Right lung (tissue), 5 donors: ENCODE measurements around the gene SLC30A7. TPM values are rescaled to one million over a fixed set of nuclear protein-coding genes. Genes with fewer than 3 reads are reported as not detected.
A peak's percentile ranks its signal among the peaks of the same experiment; 100 is the strongest.
"Not testable (repeated sequence)": the region's sequence is repeated elsewhere in the genome, so short reads cannot be mapped to it uniquely, and the experiment has no call there.

ENCODE experiments used
- DNase-seq, 2 donors: peaks; one replicate each; pipeline ENCODE4 v3.0.0-alpha.2; 2013
- polyA plus RNA-seq, 5 donors: library from polyadenylated mRNA; unstranded; fragments of 120-200 nt; gene quantifications; one replicate each; pipeline versions ENCODE4 v1.2.1 to v1.2.3, GENCODE V29; 2013; ENCODE audit warnings: inconsistent platforms in 1 of 5, low replicate concordance in 1 of 5; ENCODE audit not compliant: insufficient read length in 5 of 5, insufficient read depth in 1 of 5

The SLC30A7 gene
- polyA plus RNA-seq, 5 donors, result 12.9 to 23.1 (median 21.6) TPM

GRCh38 chr1:100933555-100933954 is 37.7 kb downstream of the SLC30A7 start:
- not testable (repeated sequence) for DNase-seq

GRCh38 chr1:100936194-100936967 is 40.5 kb downstream of the SLC30A7 start:
- no peak for DNase-seq

GRCh38 chr1:100941098-100941527 is 45.2 kb downstream of the SLC30A7 start:
- no peak for DNase-seq

DNA sequence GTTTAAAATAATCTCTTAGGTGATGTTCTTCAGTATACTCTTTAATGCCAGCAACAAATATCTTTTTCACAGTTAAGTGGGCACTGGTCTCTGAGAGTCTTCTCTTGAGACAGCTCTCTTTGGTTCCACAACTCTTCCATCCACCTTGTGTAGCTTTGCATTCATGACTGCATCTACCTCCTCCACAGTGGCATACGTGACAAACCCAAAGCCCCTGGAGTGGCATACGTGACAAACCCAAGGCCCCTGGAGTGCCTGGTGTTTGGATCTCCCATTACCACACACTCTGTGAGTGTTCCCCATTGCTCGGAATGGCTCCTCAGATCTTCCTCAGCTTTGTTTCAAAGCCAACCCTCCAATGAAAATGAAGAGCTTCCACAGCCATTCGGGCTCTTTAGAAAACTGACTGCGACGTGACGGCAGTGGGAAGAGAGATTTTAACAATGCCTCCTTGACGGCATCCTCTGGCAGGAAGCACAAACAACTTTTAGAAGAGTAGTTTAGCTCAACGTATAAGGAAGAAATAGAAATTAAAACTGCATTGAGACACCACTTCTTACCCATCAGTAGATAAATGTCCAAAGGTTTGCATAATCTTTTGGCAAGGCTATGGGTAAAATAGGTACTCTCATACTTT is 45.8 kb downstream of the SLC30A7 start:
- DNase-seq, result no peak

DNA sequence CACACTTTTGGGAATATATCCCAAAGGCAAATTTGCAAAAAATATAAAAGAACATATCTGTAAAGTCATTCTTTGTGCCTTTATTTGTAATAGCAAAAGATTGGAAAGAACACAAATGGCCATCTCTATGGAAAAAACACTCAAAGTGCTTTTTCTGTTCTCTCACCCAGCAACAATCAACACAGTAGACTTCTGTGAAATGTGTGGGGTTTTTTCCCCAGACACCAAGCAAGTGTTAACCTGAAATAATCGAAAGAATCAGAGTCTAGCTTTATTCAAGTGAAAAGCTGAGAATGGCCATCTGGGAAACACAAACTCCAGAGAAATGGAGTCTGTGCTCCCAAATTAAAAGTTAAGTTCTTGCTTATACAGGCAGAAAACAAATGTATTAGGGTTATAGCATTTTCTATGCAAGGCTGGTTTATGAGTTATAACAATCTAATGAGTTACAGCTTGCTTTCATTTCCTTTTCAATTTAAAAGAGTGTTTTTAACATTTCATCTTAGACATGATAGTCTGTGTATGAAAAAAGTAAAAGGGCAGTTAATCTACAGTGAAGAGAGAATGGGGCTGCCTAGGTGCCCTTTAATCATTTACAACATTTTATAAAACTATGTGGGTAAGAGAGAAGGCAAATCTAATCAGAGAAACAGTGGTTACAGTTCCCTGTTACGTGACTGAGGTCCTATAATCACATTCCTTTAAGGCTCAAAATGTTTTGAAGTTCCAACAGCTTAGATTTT is 46.6 kb downstream of the SLC30A7 start:
- no peak for DNase-seq

GRCh38 chr1:100943533-100943932 is 47.6 kb downstream of the SLC30A7 start:
- DNase-seq, result no peak

- not testable (repeated sequence) for DNase-seq
Observed at GRCh38 chr1:100946064-100946463, 50.2 kb downstream of the SLC30A7 start.

DNA sequence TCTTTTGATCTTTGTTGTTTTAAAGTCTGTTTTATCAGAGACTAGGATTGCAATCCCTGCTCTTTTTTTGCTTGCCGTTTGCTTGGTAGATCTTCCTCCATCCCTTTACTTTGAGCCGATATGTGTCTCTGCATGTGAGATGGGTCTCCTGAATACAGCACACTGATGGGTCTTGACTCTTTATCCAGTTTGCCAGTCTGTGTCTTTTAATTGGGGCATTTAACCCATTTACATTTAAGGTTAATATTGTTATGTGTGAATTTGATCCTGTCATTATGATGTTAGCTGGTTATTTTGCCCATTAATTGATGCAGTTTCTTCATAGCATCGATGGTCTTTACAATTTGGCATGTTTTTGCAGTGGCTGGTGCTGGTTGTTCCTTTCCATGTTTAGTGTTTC is 51.9 kb downstream of the SLC30A7 start:
- DNase-seq, result not testable (repeated sequence)

GRCh38 chr1:100948721-100949405 is 53.0 kb downstream of the SLC30A7 start:
- DNase-seq, result not testable (repeated sequence)

GRCh38 chr1:100949515-100950158 is 53.7 kb downstream of the SLC30A7 start:
- not testable (repeated sequence) for DNase-seq

DNA sequence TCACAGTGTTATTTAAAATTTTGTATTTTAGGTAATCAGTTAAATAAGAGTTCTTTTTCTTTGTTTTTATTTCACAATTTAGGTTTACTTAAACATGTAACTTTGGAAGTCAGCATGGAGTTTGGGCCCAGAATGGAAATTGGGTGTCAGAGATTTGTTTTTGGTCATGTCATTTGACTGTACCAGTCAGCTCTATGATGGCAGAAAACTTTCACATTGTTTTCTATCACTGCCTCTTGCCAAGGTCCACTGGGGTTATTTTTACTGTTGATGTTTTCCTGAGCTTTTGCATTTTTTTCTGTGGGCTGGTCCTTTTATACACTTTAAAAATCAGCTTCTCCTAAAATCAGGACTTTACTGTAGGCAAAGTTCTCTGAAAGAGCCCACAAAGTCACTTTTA is 54.4 kb downstream of the SLC30A7 start:
- DNase-seq, result peak; percentile 68 to 70

GRCh38 chr1:100950781-100951180 is 54.9 kb downstream of the SLC30A7 start:
- no peak for DNase-seq

- DNase-seq, result no peak
Observed at GRCh38 chr1:100952104-100952745, 56.3 kb downstream of the SLC30A7 start.

GRCh38 chr1:100952970-100953369 is 57.1 kb downstream of the SLC30A7 start:
- DNase-seq, result not testable (repeated sequence)

- DNase-seq, result no peak
Observed at GRCh38 chr1:100953960-100954730, 58.3 kb downstream of the SLC30A7 start.

DNA sequence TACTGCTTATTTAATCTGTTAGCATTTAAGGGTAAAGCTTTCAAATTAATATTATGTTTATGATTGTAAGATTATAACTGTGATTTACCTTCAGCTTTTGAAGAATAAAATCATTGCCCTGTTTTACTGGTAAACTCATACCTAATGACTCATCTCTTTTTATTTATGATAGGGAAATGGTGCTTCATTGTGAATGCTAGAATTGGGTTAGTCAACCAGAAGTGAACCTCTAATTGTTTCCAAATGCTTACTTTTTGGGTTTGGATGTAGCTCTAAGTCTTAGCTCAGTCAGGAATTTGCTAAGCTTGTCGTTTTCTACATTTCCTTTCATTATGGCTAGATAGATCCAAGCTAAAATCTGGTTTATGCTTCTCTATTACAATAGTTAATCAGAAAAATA is 59.4 kb downstream of the SLC30A7 start:
- DNase-seq, result no peak

GRCh38 chr1:100959502-100960060 is 63.7 kb downstream of the SLC30A7 start:
- no peak for DNase-seq

GRCh38 chr1:100960098-100960497 is 64.2 kb downstream of the SLC30A7 start:
- no peak for DNase-seq

DNA sequence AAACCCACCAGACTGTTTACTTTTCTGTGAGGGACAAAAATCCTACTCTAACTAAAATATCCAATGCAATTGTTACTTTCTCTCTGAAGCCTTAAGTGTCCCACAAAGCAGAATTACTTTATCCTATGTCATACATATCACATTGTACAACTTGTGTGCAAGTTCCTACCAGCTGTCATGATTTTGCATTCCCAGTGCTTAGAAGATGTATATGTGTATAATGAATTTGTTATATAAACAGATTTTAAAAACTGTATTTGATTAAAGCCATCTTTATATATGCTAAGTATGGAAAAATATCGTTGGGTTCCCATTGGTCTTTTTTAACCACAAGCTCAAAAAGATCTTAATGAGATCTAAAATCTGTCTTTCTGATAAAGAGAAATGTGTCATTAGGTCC is 72.7 kb downstream of the SLC30A7 start:
- no peak for DNase-seq

DNA sequence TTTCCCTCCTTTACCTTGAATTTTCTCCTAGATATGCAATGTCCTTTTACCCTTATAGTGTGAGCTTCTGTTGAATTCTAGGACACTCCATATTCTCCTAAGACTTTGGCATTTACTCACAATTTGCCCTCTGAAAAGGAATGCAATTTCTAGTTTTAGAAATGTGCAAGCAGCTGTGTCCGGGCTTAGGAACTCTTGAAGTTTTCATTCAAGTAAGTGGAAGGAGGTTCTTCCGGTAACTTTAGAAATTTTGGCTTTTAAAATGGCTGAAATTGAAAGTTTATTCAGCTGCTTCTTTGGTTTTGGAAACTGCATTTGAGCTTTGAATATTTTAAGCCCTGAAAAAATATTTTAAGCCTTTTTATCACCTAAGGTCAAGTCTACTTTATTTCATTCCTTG is 73.4 kb downstream of the SLC30A7 start:
- no peak for DNase-seq
